ENCODE data around the gene BLOC1S2.

- no peak for TF ChIP-seq CTCF (conservative IDR thresholded peaks at IDR 0.05)
- no peak for TF ChIP-seq ZFX (IDR thresholded peaks at IDR 0.05)
Measured at GRCh38 chr10:100238429-100238828, 48.1 kb downstream of the BLOC1S2 start.
